COR-L47 (cell line): ENCODE measurements around the gene PLEKHA7.
"Not testable (repeated sequence)": the region's sequence is repeated elsewhere in the genome, so short reads cannot be mapped to it uniquely, and the experiment has no call there.

Experiments
- DNase-seq: peaks from one replicate; lab custom pipeline; 2025; lab: John Stamatoyannopoulos, UW

Gene PLEKHA7

GRCh38 chr11:17014321-17014832 is at the start of gene PLEKHA7:
Gene PLEKHA7, minus strand, starts transcription at chr11:17014414. Its CDS starts 13 bp downstream, at chr11:17014401.
- peak; percentile 25 for DNase-seq

GRCh38 chr11:17063171-17064002 is 49.2 kb upstream of the PLEKHA7 start:
- peak; percentile 73 for DNase-seq

- DNase-seq: not testable (repeated sequence)
These were observed 36.9 kb upstream of the PLEKHA7 start for GRCh38 chr11:17051146-17051545.

- not testable (repeated sequence) for DNase-seq
These were observed 34.3 kb upstream of the PLEKHA7 start for GRCh38 chr11:17048491-17048890.

- DNase-seq: no peak
These were observed 32.5 kb upstream of the PLEKHA7 start for GRCh38 chr11:17046690-17047089.

- no peak for DNase-seq
These were observed 22.7 kb upstream of the PLEKHA7 start for GRCh38 chr11:17036666-17037658.

GRCh38 chr11:17034027-17034426 is 19.8 kb upstream of the PLEKHA7 start:
- not testable (repeated sequence) for DNase-seq

- no peak for DNase-seq
These were observed 12.4 kb upstream of the PLEKHA7 start for GRCh38 chr11:17026487-17027082.

GRCh38 chr11:17024924-17025323 is 10.7 kb upstream of the PLEKHA7 start:
- no peak for DNase-seq

GRCh38 chr11:17021511-17021910 is 7.3 kb upstream of the PLEKHA7 start:
- no peak for DNase-seq

GRCh38 chr11:17020831-17021230 is 6.6 kb upstream of the PLEKHA7 start:
- no peak for DNase-seq

- peak; percentile 89 for DNase-seq
These were observed 5.0 kb upstream of the PLEKHA7 start for GRCh38 chr11:17019232-17019631.

GRCh38 chr11:17015627-17016126 is 1.5 kb upstream of the PLEKHA7 start:
- no peak for DNase-seq

- DNase-seq: peak; percentile 16
These were observed 816 bp upstream of the PLEKHA7 start for GRCh38 chr11:17014833-17015626.

- DNase-seq: peak; percentile 35
These were observed 480 bp downstream of the PLEKHA7 start for GRCh38 chr11:17013548-17014320.

- DNase-seq: no peak
These were observed 1.3 kb downstream of the PLEKHA7 start for GRCh38 chr11:17012712-17013547.

GRCh38 chr11:17012179-17012578 is 2.0 kb downstream of the PLEKHA7 start:
- no peak for DNase-seq

GRCh38 chr11:17010851-17011420 is 3.3 kb downstream of the PLEKHA7 start:
- DNase-seq: no peak

GRCh38 chr11:17008099-17008498 is 6.1 kb downstream of the PLEKHA7 start:
- DNase-seq: no peak
